ENCODE results near the gene TSPAN2.

Gene TSPAN2

DNA sequence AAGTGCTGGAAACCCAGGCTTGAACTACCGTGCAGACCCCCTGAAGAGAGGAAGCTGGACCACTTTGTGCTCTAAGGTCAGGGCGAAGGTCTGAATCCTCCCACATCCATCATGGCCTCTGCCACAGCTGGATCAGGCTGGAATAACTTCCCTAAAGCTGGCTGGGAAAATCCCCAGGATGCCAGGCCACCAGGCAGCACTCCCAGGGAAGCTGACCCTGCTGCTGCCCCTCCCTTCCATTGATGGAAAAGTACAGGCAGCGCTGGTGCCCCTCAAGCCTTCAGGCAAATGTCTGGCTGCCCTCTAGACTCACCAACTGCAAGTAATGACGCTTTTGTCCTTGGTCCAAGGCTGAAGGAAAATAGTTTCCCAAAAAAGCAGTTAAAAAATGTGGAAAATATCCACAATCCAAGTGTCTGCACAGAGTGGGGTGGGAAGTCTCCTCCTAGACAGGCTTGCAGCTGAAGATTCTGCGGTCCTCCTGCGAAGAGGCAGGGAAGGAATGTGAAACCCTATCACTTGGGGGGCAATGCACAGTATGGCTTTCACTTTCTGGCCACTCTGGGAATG is 39.9 kb upstream of the TSPAN2 start:
- Histone ChIP-seq H3K9ac (ENCODE audit: low read length) (no peak overlapping the region), H3K27ac (ENCODE audit: low read depth, low read length) (no peak overlapping the region), H3K36me3 (ENCODE audit: insufficient read depth, low read length) (no peaks in the 10 kb centered on the region), H3K4me1 (ENCODE audit: insufficient read depth, low read length) (no peaks in the 10 kb centered on the region), H3K27me3 (ENCODE audit: control insufficient read depth in 1 of 2, insufficient read depth in 2 of 2, low read length in 2 of 2) (no peaks in the 10 kb centered on the region), H3K4me3 (ENCODE audit: low read depth in 1 of 2, low read length in 2 of 2) (no peak overlapping the region), H3K9me3 (ENCODE audit: low read length) (no peaks in the 10 kb centered on the region)

DNA sequence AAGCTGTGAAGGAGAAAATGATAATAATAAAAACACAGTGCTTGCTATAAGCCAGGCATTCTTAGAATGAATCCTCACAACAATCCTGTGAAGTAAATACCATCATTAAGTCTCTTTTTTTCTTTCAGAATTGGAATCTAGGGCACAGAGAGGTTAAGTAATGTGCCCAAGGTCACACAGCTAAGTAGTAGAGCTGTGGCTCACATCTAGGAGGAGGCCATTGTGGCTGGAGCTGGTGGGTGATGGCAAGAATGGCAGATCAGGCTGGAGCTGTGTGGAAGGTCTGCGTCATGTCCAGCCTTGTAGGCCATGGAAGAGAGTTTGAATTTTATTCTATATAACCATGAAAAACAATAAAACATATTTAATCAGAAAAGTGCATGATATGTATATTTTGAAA is 38.2 kb upstream of the TSPAN2 start:
- H3K4me3 ChIP-seq (ENCODE audit: low read depth in 1 of 2, low read length in 2 of 2): no peak overlapping the region
- no peaks in the 10 kb centered on the region for H3K4me1 ChIP-seq (ENCODE audit: insufficient read depth, low read length)
- no peak overlapping the region for H3K27ac ChIP-seq (ENCODE audit: low read depth, low read length)
- H3K9me3 ChIP-seq (ENCODE audit: low read length): no peaks in the 10 kb centered on the region
- H3K27me3 ChIP-seq (ENCODE audit: control insufficient read depth in 1 of 2, insufficient read depth in 2 of 2, low read length in 2 of 2): no peaks in the 10 kb centered on the region
- no peaks in the 10 kb centered on the region for H3K36me3 ChIP-seq (ENCODE audit: insufficient read depth, low read length)
- H3K9ac ChIP-seq (ENCODE audit: low read length): no peak overlapping the region

DNA sequence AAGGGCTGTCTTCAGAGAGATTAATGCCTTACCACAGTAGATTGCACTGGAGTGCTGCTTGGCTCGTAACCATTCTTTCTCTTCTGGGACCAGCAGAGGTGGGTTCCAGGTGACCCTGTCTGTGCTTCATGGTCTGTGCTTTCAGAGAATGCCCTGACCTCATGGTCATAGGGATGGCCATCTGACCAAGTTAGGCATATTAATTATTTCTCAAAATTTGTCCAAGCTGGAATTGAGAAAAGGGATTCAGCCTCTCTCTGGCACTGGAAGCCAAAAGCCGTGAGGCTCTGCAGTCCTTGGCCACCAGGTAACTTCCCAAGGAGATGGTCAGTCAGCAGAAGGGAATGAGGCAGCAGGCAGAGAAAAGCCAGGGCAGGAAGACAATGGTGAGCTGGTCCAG is 37.2 kb upstream of the TSPAN2 start:
- Histone ChIP-seq H3K9ac (ENCODE audit: low read length) (no peak overlapping the region), H3K4me3 (ENCODE audit: low read depth in 1 of 2, low read length in 2 of 2) (no peak overlapping the region), H3K36me3 (ENCODE audit: insufficient read depth, low read length) (no peaks in the 10 kb centered on the region), H3K4me1 (ENCODE audit: insufficient read depth, low read length) (no peaks in the 10 kb centered on the region), H3K27me3 (ENCODE audit: control insufficient read depth in 1 of 2, insufficient read depth in 2 of 2, low read length in 2 of 2) (no peaks in the 10 kb centered on the region), H3K9me3 (ENCODE audit: low read length) (peaks cover 5% of the 10 kb centered on the region), H3K27ac (ENCODE audit: low read depth, low read length) (no peak overlapping the region)

DNA sequence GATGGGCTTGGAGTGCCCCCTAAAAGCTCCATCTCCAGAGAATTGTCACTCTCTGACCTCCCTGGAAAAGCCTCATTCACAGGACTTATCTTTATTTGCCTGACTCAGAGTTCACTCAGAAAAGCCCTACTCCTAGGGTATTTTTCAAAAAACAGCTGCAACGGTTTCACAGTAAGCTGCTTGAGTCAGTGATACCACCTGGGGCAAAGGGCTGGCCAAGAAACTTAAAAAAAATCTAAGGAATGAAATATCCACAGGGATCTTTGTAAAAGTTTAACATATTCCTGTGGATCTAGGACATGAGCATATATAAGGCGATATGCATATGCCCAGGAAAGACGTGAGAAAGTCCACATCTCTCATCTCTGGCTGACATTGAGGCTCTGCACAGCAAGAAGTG is 33.8 kb upstream of the TSPAN2 start:
- H3K27me3 ChIP-seq (ENCODE audit: control insufficient read depth in 1 of 2, insufficient read depth in 2 of 2, low read length in 2 of 2): no peaks in the 10 kb centered on the region
- no peak overlapping the region for H3K27ac ChIP-seq (ENCODE audit: low read depth, low read length)
- H3K4me3 ChIP-seq (ENCODE audit: low read depth in 1 of 2, low read length in 2 of 2): no peak overlapping the region

DNA sequence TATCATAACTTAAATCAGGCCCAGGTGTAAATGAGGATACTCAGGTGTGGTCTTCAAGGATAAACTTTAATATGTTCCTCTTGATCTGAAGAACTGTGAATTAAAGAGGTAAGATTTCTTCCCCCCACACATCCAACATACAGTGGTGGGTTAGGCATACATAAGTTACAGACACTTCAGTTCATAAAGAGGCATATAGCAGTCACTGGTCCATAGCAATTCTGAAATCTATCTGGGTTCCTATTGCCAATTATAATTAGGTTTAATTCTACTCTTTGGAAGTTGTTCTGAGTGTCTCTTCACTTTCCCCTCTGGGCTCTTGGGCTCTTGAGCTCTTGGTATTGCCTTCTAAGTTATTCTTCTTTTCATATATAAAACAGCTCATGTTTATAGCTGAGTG is 32.5 kb upstream of the TSPAN2 start:
- no peaks in the 10 kb centered on the region for H3K4me1 ChIP-seq (ENCODE audit: insufficient read depth, low read length)

More for the DNA sequence above, 33.8 kb upstream of the TSPAN2 start:
- H3K36me3 ChIP-seq (ENCODE audit: insufficient read depth, low read length): no peaks in the 10 kb centered on the region
- H3K4me1 ChIP-seq (ENCODE audit: insufficient read depth, low read length): no peaks in the 10 kb centered on the region
- no peak overlapping the region for H3K9ac ChIP-seq (ENCODE audit: low read length)
- H3K9me3 ChIP-seq (ENCODE audit: low read length): peaks cover 5% of the 10 kb centered on the region

DNA sequence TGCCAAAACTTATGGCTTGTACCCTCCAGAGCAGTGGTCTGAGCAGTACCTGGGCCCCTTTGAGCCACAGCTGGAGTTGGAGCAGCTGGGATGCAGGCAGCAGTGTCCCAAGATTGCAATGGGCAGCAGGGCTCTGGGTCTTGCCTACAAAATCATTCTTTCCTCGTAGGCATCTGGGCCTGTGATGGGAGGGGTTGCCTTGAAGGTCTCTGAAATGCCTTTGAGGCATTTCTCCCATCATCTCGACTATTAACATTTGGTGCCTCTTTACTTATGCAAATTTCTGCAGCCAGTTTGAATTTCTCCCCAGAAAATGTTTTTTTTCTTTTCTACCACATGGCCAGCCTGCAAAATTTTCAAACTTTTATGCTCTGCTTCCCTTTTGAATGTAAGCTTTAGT is 31.0 kb upstream of the TSPAN2 start:
- H3K4me1 ChIP-seq (ENCODE audit: insufficient read depth, low read length): no peaks in the 10 kb centered on the region
- no peak overlapping the region for H3K27ac ChIP-seq (ENCODE audit: low read depth, low read length)
- H3K4me3 ChIP-seq (ENCODE audit: low read depth in 1 of 2, low read length in 2 of 2): no peak overlapping the region
- H3K9me3 ChIP-seq (ENCODE audit: low read length): peaks cover 5% of the 10 kb centered on the region
- H3K9ac ChIP-seq (ENCODE audit: low read length): no peak overlapping the region
- no peaks in the 10 kb centered on the region for H3K27me3 ChIP-seq (ENCODE audit: control insufficient read depth in 1 of 2, insufficient read depth in 2 of 2, low read length in 2 of 2)
- no peaks in the 10 kb centered on the region for H3K36me3 ChIP-seq (ENCODE audit: insufficient read depth, low read length)

More for the DNA sequence above, 32.5 kb upstream of the TSPAN2 start:
- H3K27ac ChIP-seq (ENCODE audit: low read depth, low read length): no peak overlapping the region
- no peak overlapping the region for H3K4me3 ChIP-seq (ENCODE audit: low read depth in 1 of 2, low read length in 2 of 2)
- no peaks in the 10 kb centered on the region for H3K27me3 ChIP-seq (ENCODE audit: control insufficient read depth in 1 of 2, insufficient read depth in 2 of 2, low read length in 2 of 2)
- H3K9me3 ChIP-seq (ENCODE audit: low read length): peaks cover 5% of the 10 kb centered on the region
- H3K36me3 ChIP-seq (ENCODE audit: insufficient read depth, low read length): no peaks in the 10 kb centered on the region
- H3K9ac ChIP-seq (ENCODE audit: low read length): no peak overlapping the region

DNA sequence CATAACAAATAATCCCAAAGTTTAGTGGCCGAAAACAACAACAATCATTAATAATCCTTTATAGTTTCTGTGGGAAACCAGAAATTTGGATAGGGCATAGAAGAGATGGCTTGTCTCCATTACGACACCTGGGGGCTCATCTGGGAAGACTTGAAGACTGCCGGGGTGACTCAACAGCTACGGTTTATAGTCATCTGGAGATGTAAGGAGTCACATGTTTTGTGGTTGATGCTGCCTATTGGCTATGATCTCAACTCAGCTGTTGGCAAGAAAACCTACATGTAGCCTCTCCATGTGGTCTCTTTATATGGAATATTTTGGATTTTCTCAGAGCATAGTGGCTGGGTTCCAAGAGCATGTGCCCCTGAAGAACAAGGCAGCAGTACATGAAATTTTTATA is 29.3 kb upstream of the TSPAN2 start:
- no peak overlapping the region for H3K9ac ChIP-seq (ENCODE audit: low read length)

DNA sequence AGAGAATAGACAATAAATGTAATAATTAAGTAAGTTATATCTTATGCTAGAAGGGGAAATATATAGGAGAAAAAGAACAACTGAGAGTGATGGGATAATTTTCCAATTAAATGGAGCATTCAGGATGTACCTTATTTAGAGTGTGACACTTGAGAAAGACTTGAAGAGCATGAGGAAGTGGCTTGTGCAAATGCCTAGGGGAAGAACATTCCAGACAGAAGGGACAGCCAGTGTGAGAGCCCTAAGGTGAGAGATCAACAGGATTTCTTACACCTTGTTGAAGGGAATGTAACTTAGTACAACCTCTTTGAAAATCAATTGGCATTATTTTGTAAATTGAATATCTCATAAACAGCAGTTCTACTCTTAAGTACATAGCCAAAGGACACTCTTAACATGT is 28.8 kb upstream of the TSPAN2 start:
- Histone ChIP-seq H3K27ac (ENCODE audit: low read depth, low read length) (no peak overlapping the region), H3K4me3 (ENCODE audit: low read depth in 1 of 2, low read length in 2 of 2) (no peak overlapping the region), H3K4me1 (ENCODE audit: insufficient read depth, low read length) (no peaks in the 10 kb centered on the region), H3K9me3 (ENCODE audit: low read length) (peaks cover 5% of the 10 kb centered on the region), H3K9ac (ENCODE audit: low read length) (no peak overlapping the region), H3K36me3 (ENCODE audit: insufficient read depth, low read length) (no peaks in the 10 kb centered on the region), H3K27me3 (ENCODE audit: control insufficient read depth in 1 of 2, insufficient read depth in 2 of 2, low read length in 2 of 2) (no peaks in the 10 kb centered on the region)

More for the DNA sequence above, 29.3 kb upstream of the TSPAN2 start:
- Histone ChIP-seq H3K27ac (ENCODE audit: low read depth, low read length) (no peak overlapping the region), H3K27me3 (ENCODE audit: control insufficient read depth in 1 of 2, insufficient read depth in 2 of 2, low read length in 2 of 2) (no peaks in the 10 kb centered on the region), H3K36me3 (ENCODE audit: insufficient read depth, low read length) (no peaks in the 10 kb centered on the region), H3K4me1 (ENCODE audit: insufficient read depth, low read length) (no peaks in the 10 kb centered on the region), H3K9me3 (ENCODE audit: low read length) (peaks cover 5% of the 10 kb centered on the region), H3K4me3 (ENCODE audit: low read depth in 1 of 2, low read length in 2 of 2) (no peak overlapping the region)

DNA sequence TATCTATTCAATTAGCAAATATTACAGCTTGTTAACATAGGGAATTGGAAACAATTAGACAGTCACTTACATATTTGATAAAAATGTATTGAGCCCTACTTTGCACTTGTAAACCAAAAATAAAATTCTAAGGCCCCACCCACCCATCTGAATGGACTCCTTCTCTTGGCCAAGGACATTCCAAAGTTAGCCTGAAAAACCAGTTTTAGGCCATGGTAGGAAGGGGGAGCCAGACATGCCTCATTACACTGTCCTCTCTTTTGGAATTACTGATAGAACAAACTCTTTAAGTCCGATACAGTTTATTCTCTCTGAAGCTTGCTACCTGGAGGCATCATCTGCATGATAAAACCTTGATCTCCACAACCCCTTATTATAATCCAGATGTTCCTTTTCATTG is 28.0 kb upstream of the TSPAN2 start:
- Histone ChIP-seq H3K27me3 (ENCODE audit: control insufficient read depth in 1 of 2, insufficient read depth in 2 of 2, low read length in 2 of 2) (no peaks in the 10 kb centered on the region), H3K27ac (ENCODE audit: low read depth, low read length) (no peak overlapping the region), H3K4me1 (ENCODE audit: insufficient read depth, low read length) (no peaks in the 10 kb centered on the region), H3K9ac (ENCODE audit: low read length) (no peak overlapping the region), H3K36me3 (ENCODE audit: insufficient read depth, low read length) (no peaks in the 10 kb centered on the region), H3K9me3 (ENCODE audit: low read length) (peaks cover 5% of the 10 kb centered on the region), H3K4me3 (ENCODE audit: low read depth in 1 of 2, low read length in 2 of 2) (no peak overlapping the region)

DNA sequence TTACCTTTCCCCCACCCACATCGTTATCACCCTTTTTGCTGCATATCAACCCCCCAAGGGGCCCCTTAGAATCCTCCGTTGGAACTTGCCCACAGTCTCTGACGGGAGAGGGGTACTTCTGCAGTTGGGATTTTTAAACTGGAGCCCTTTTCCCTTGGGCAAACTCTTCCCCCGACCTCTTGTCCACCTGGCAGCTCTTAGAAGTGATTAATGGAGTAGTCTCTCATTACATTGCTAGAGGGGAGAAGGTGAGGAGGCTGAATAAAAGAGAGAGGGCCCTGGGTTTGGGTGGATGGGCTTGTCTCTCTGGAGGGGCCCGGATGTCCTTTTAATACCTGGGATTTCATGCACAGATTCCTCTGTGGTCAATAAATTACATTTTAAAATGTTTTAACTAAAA is 27.2 kb upstream of the TSPAN2 start:
- Histone ChIP-seq H3K4me1 (ENCODE audit: insufficient read depth, low read length) (no peaks in the 10 kb centered on the region), H3K27me3 (ENCODE audit: control insufficient read depth in 1 of 2, insufficient read depth in 2 of 2, low read length in 2 of 2) (no peaks in the 10 kb centered on the region), H3K9me3 (ENCODE audit: low read length) (no peaks in the 10 kb centered on the region), H3K9ac (ENCODE audit: low read length) (no peak overlapping the region), H3K27ac (ENCODE audit: low read depth, low read length) (no peak overlapping the region), H3K4me3 (ENCODE audit: low read depth in 1 of 2, low read length in 2 of 2) (no peak overlapping the region), H3K36me3 (ENCODE audit: insufficient read depth, low read length) (no peaks in the 10 kb centered on the region)

DNA sequence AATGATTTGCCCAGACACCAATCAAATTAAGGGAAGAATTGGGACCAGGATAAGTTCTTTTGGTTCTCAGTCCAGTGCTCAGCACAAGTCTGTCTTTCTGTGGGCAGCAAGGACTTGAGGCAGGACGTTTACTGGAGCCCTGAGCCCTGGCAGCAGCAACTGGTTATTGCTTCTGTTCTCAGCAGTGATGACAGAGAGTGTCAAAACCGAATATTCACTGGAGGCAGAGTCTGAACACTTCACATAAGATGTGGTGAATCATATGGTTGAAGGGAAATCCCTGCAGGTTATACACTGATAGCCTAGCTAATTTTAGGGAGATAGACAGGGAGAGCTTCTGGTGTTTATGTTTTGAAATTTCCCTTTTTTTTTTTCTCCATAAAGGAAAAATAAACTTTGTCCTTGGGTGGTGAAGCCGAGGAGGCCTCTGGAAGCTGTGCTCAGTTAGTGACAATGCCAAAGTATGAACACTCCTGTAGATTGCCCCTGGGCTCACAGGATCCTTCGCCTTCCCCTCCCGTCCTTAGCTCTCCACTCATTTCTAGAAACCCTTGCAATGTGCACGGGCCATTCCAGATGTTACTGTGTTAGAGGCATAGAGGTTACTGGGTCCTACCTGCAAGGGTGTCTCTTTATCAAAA is 26.3 kb upstream of the TSPAN2 start:
- no peak overlapping the region for H3K4me3 ChIP-seq (ENCODE audit: low read depth in 1 of 2, low read length in 2 of 2)
- H3K36me3 ChIP-seq (ENCODE audit: insufficient read depth, low read length): no peaks in the 10 kb centered on the region
- H3K27ac ChIP-seq (ENCODE audit: low read depth, low read length): no peak overlapping the region
- H3K9me3 ChIP-seq (ENCODE audit: low read length): no peaks in the 10 kb centered on the region
- H3K9ac ChIP-seq (ENCODE audit: low read length): no peak overlapping the region
- no peaks in the 10 kb centered on the region for H3K4me1 ChIP-seq (ENCODE audit: insufficient read depth, low read length)
- H3K27me3 ChIP-seq (ENCODE audit: control insufficient read depth in 1 of 2, insufficient read depth in 2 of 2, low read length in 2 of 2): no peaks in the 10 kb centered on the region

DNA sequence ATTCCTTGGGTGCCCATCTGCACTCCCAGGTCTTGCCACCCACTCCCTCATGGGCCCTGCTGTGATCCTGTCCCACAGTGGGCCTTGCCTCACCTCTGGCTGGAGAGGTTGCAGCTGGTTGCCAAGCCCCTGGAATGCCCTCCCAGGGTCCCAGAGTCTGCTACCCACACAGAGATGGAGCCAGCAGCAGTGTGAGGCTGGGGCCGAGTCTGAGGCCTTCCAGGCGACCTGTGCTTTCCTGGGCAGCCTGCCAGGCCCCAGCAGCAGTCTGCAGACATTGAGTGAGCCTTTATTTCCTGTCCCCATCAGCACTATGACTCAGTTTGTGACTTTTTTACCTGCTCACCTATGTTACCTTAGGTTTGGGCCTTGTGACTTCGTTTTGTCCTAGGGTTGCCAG is 25.0 kb upstream of the TSPAN2 start:
- H3K27me3 ChIP-seq (ENCODE audit: control insufficient read depth in 1 of 2, insufficient read depth in 2 of 2, low read length in 2 of 2): no peaks in the 10 kb centered on the region
- H3K36me3 ChIP-seq (ENCODE audit: insufficient read depth, low read length): no peaks in the 10 kb centered on the region
- no peaks in the 10 kb centered on the region for H3K9me3 ChIP-seq (ENCODE audit: low read length)
- no peak overlapping the region for H3K27ac ChIP-seq (ENCODE audit: low read depth, low read length)
- H3K9ac ChIP-seq (ENCODE audit: low read length): no peak overlapping the region
- H3K4me3 ChIP-seq (ENCODE audit: low read depth in 1 of 2, low read length in 2 of 2): no peak overlapping the region
- H3K4me1 ChIP-seq (ENCODE audit: insufficient read depth, low read length): no peaks in the 10 kb centered on the region

Data from muscle layer of colon (tissue), 2 donors.